Adrenal gland (tissue), 12 donors: ENCODE measurements around the gene RPA3. TPM values are rescaled to one million over a fixed set of nuclear protein-coding genes. Genes with fewer than 3 reads are reported as not detected.
A peak's percentile ranks its signal among the peaks of the same experiment; 100 is the strongest.
"Not testable (repeated sequence)": the region's sequence is repeated elsewhere in the genome, so short reads cannot be mapped to it uniquely, and the experiment has no call there.

Source experiments
- DNase-seq, 7 donors: peaks; one replicate each; pipeline ENCODE4 v3.0.0-alpha.2; 2019 to 2020
- H3K27ac ChIP-seq, 5 donors: fragments of 200-600 bp; sonication (generic) in 4 of 5; 1 replicate in 3 of 5; 2 replicates in 2 of 5; pipeline versions ENCODE4 v1.5.1 to v1.8.0; 2016 to 2020; ENCODE audit warnings: mild to moderate bottlenecking in 1 of 5
- H3K27me3 ChIP-seq: fragments of 200-600 bp; 2 replicates; pipeline ENCODE4 v1.8.0; 2021
- H3K36me3 ChIP-seq, 2 donors: fragments of 200-600 bp; replicated peaks in 1 of 2; 1 replicate in 1 of 2; 2 replicates in 1 of 2; pipeline versions ENCODE4 v1.5.1 to v1.8.0; 2018 to 2022
- H3K4me1 ChIP-seq, 2 donors: fragments of 200-600 bp; replicated peaks in 1 of 2; 1 replicate in 1 of 2; 2 replicates in 1 of 2; pipeline versions ENCODE4 v1.5.1 to v1.8.0; 2018 to 2021
- H3K4me3 ChIP-seq, 4 donors: fragments of 200-600 bp; sonication (generic) in 3 of 4; one replicate each; pipeline ENCODE4 v1.5.1; 2016 to 2018
- H3K9me3 ChIP-seq, 3 donors: fragments of 200-600 bp; sonication (generic) in 1 of 3; replicated peaks in 1 of 3; 1 replicate in 2 of 3; 2 replicates in 1 of 3; pipeline versions ENCODE4 v1.5.1 to v1.8.0; 2016 to 2021
- CTCF ChIP-seq, 6 experiments: fragments of 450-650 bp in 4 of 6; fragments of 200-600 bp in 2 of 6; sonication (generic) in 1 of 6; IDR thresholded peaks; 1 replicate in 5 of 6; 2 replicates in 1 of 6; pipeline versions ENCODE4 v1.5.1 to v1.8.0; 2016 to 2021; ENCODE audit warnings: antibody characterized with exemption in 6 of 6, mild to moderate bottlenecking in 2 of 6, moderate library complexity in 1 of 6
- POLR2A ChIP-seq, 2 donors: fragments of 450-650 bp; IDR thresholded peaks; one replicate each; pipeline ENCODE4 v1.6.1; 2017; ENCODE audit warnings: antibody characterized with exemption in 2 of 2, mild to moderate bottlenecking in 2 of 2, moderate library complexity in 1 of 2
- WGBS, 4 donors: extraction: QIAGEN DNeasy Blood & Tissue Kit in 2 of 4; methylation state at CpG; one replicate each; pipeline versions ENCODE4 v1.1.5 to v1.1.7; 2013 to 2017; 5-methylcytosine and 5-hydroxymethylcytosine counted together
- intact Hi-C, 2 donors: fragments of 100-400 bp; cut with DNase I; formaldehyde crosslinking; loops; one replicate each; pipeline versions ENCODE4 v1.14.1 to v1.15.0; 2022 to 2023
- polyA plus RNA-seq, 3 donors: library from polyadenylated mRNA; stranded (reverse); fragments of 200-250 nt in 2 of 3; fragments of 350-450 nt in 1 of 3; fragmentation: Illumina TruSeq in 1 of 3; extraction: RNeasy Lipid Tissue Mini Kit (QIAGEN cat#74804) in 1 of 3; gene quantifications; one replicate each; pipeline ENCODE4 v1.2.3, GENCODE V29; 2013 to 2014
- total RNA-seq, 9 donors: library from RNA; depleted of rRNA in 4 of 9; stranded (reverse); fragments of >200 nt in 4 of 9; fragments of 120-200 nt in 1 of 9; fragmentation: NEBNext Ultra II Directional in 1 of 9; extraction: Animal tissue kit (Norgen Biotek cat#: 25700) in 1 of 9; gene quantifications; one replicate each; pipeline versions ENCODE4 v1.1.0 to v1.2.4, GENCODE V29; 2013 to 2023
- donor health status: healthy with polysubstance abuse.
- donor health status: Bipolar disorder and iron deficiency.
- donor health status: DM: yes; HTN: yes; CAD: no.
- donor health status: DM: no; HTN: no; CAD: no.
- donor health status: DM: no; HTN: no; CAD: no.
- donor health status: DM: yes; HTN: yes; CAD: no.

RPA3 gene
- total and polyA plus RNA-seq, 12 donors = 15.3 to 52.5 (median 31.1) TPM

DNA sequence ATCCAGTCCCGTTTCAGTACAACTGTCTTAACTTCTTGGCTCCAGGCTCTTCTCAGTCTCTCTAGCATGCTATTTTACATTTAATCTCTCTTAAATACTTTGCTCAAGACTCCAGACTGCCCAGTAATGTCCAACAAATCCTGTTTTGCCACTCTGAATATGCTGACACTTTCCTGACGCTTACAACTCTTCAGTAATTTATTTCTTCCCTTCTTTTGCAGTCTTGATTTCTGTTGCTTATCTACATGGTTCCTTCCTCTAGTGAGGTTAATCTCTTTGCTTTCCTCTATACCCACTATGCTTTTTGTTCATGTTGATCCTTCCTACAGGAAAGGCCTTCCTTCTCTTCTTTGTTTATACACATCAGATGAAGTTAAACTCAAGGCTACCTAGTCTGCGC is 54.1 kb downstream of the RPA3 start:
- TF ChIP-seq POLR2A (IDR thresholded peaks at IDR 0.05) = no peak
- intact Hi-C loops = no loop called here
- no peak for DNase-seq
- H3K27me3 ChIP-seq = no peaks in the 10 kb centered on the region
- WGBS, 4 donors = 65 to 79% (median 76%) methylated on average over 3 of the region's 3 CpGs
- no peak overlapping the region for H3K27ac ChIP-seq
- peaks cover 0 to 7% of the 10 kb centered on the region in 2 donors for H3K4me1 ChIP-seq
- no peaks in the 10 kb centered on the region for H3K36me3 ChIP-seq
- H3K4me3 ChIP-seq = no peak overlapping the region
- no peaks in the 10 kb centered on the region for H3K9me3 ChIP-seq

DNA sequence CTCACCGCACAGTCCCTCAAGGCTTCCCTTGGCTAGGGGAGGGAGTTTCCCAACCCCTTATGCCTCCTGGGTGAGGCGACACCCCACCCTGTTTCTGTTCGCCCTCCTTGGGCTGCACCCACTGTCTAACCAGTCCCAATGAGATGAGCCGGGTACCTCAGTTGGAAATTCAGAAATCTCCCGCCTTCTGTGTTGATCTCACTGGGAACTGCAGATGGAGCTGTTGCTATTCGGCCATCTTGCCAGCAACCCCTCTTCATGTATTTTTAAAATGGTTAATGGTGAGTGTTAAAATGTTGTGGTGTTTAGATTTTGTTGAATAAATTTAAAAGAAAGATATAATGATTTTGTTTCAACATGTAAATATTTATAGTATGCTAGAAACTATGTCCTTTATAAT is 55.9 kb downstream of the RPA3 start:
- Histone ChIP-seq H3K27ac (no peak overlapping the region), H3K4me1 (peaks cover 0 to 7% of the 10 kb centered on the region in 2 donors), H3K36me3 (no peaks in the 10 kb centered on the region), H3K4me3 (no peak overlapping the region), H3K9me3 (no peaks in the 10 kb centered on the region), H3K27me3 (no peaks in the 10 kb centered on the region)
- TF ChIP-seq CTCF (IDR thresholded peaks at IDR 0.05) (peak in 1 of 6 experiments; percentile 8), POLR2A (IDR thresholded peaks at IDR 0.05) (no peak)
- DNase-seq = no peak
- intact Hi-C loops = no loop called here
- 87 to 94% (median 92%) methylated on average over 6 of the region's 6 CpGs for WGBS, 4 donors

GRCh38 chr7:7656459-7656858 is 61.9 kb downstream of the RPA3 start:
- H3K36me3 ChIP-seq, H3K4me3 ChIP-seq, H3K27me3 ChIP-seq, intact Hi-C loops, H3K27ac ChIP-seq, H3K4me1 ChIP-seq, H3K9me3 ChIP-seq, DNase-seq: not testable (repeated sequence)
- WGBS, 4 donors = 94 to 100% (median 96%) methylated on average over 3 of the region's 3 CpGs

DNA sequence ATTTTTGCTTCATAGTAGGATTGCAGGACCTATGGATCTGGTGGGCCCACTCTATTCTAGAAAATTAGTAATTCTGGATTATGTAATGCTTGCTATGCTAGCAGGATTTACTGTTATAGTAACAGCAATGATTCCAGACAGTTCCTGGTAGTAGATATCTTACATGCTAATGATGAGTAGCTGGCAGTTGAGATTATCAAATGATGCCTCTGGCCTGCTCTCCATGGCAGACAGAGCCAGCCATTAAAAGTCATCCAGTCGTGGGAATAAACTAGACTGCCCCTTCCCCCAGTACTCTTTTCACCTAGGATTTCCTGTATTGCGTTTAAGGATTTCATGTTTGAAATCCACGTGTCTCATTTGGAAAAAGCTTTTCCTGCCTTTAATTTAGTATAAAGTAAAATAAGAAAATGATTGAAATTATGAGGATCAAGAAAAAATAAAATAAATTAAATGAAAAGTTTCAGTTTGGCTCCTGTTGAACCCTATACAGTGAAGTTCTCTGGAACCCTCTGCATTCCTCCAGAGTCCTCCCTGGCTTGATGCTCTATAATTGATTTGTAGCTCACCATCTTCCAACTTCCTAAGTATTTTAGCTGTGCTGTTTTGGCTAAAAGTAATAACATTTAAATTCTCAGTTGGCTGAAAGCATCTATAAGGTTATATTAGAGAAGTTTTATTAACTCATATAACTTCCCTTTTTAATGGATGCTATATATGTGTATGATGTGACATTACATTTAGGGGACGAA is 63.3 kb downstream of the RPA3 start:
- Histone ChIP-seq H3K27ac (no peak overlapping the region), H3K4me1 (peaks cover 0 to 2% of the 10 kb centered on the region in 2 donors), H3K27me3 (no peaks in the 10 kb centered on the region), H3K4me3 (no peak overlapping the region), H3K9me3 (no peaks in the 10 kb centered on the region), H3K36me3 (no peaks in the 10 kb centered on the region)
- TF ChIP-seq CTCF (IDR thresholded peaks at IDR 0.05) (no peak), POLR2A (IDR thresholded peaks at IDR 0.05) (no peak)
- intact Hi-C loops = no loop called here
- WGBS, 4 donors = 61 to 71% (median 64%) methylated on average over 4 of the region's 4 CpGs
- DNase-seq = no peak

GRCh38 chr7:7653593-7654187 is 64.7 kb downstream of the RPA3 start:
- no peak overlapping the region for H3K4me3 ChIP-seq
- H3K9me3 ChIP-seq = no peaks in the 10 kb centered on the region
- H3K27me3 ChIP-seq = no peaks in the 10 kb centered on the region
- no peaks in the 10 kb centered on the region for H3K36me3 ChIP-seq
- intact Hi-C loops = no loop called here
- 70 to 89% (median 71%) methylated on average over 3 of the region's 3 CpGs for WGBS, 4 donors
- H3K27ac ChIP-seq = no peak overlapping the region
- H3K4me1 ChIP-seq = peaks cover 0 to 3% of the 10 kb centered on the region in 2 donors
- no peak for TF ChIP-seq POLR2A (IDR thresholded peaks at IDR 0.05)
- peak in 4 of 6 experiments; percentile 18 to 37 (median 34) for TF ChIP-seq CTCF (IDR thresholded peaks at IDR 0.05)
- DNase-seq = peak in 1 of 7 donors; percentile 5
